ENCODE data around the gene SLC24A4.

The SLC24A4 gene

GRCh38 chr14:92451755-92452154, 128.8 kb downstream of the SLC24A4 start:
- Histone ChIP-seq H3K27me3 (ENCODE audit: insufficient read depth, low read length, poor library complexity, severe bottlenecking) (no peaks in the 10 kb centered on the region), H3K4me2 (ENCODE audit: low read depth, low read length, poor library complexity, severe bottlenecking) (no peak overlapping the region), H3K9ac (ENCODE audit: low read depth, low read length, poor library complexity, severe bottlenecking) (no peak overlapping the region), H3F3A (ENCODE audit: low read depth) (no peaks in the 10 kb centered on the region), H3K9me2 (replicated peaks; ENCODE audit: low read depth, low read length) (no peaks in the 10 kb centered on the region), H4K20me1 (ENCODE audit: insufficient read depth, low read length, poor library complexity, severe bottlenecking) (no peaks in the 10 kb centered on the region), H3K9me3 (ENCODE audit: insufficient read depth, low read depth, low read length) (no peaks in the 10 kb centered on the region), H3K4me1 (ENCODE audit: insufficient read depth, low read length, poor library complexity, severe bottlenecking) (no peaks in the 10 kb centered on the region), H2AFZ (ENCODE audit: low read length) (no peak overlapping the region), H3K79me2 (ENCODE audit: insufficient read depth, low read length) (no peaks in the 10 kb centered on the region), H3K4me3 (ENCODE audit: low read length, poor library complexity, severe bottlenecking) (no peak overlapping the region), H3K36me3 (ENCODE audit: insufficient read depth, low read length) (no peaks in the 10 kb centered on the region)
- TF ChIP-seq EZH2phosphoT487 (IDR thresholded peaks at IDR 0.05; ENCODE audit: borderline replicate concordance) = no peak
- TF ChIP-seq CTCF (conservative IDR thresholded peaks at IDR 0.05; ENCODE audit: low read length) = no peak

GRCh38 chr14:92452471-92452870, 129.5 kb downstream of the SLC24A4 start:
- Histone ChIP-seq H3K9ac (ENCODE audit: low read depth, low read length, poor library complexity, severe bottlenecking) (no peak overlapping the region), H3K4me1 (ENCODE audit: insufficient read depth, low read length, poor library complexity, severe bottlenecking) (no peaks in the 10 kb centered on the region), H3K9me3 (ENCODE audit: insufficient read depth, low read depth, low read length) (no peaks in the 10 kb centered on the region), H3F3A (ENCODE audit: low read depth) (no peaks in the 10 kb centered on the region), H3K9me2 (replicated peaks; ENCODE audit: low read depth, low read length) (no peaks in the 10 kb centered on the region), H3K27me3 (ENCODE audit: insufficient read depth, low read length, poor library complexity, severe bottlenecking) (no peaks in the 10 kb centered on the region), H3K36me3 (ENCODE audit: insufficient read depth, low read length) (no peaks in the 10 kb centered on the region), H3K79me2 (ENCODE audit: insufficient read depth, low read length) (no peaks in the 10 kb centered on the region), H3K4me2 (ENCODE audit: low read depth, low read length, poor library complexity, severe bottlenecking) (no peak overlapping the region), H4K20me1 (ENCODE audit: insufficient read depth, low read length, poor library complexity, severe bottlenecking) (no peaks in the 10 kb centered on the region), H2AFZ (ENCODE audit: low read length) (no peak overlapping the region), H3K4me3 (ENCODE audit: low read length, poor library complexity, severe bottlenecking) (no peak overlapping the region)
- no peak for TF ChIP-seq EZH2phosphoT487 (IDR thresholded peaks at IDR 0.05; ENCODE audit: borderline replicate concordance)

GRCh38 chr14:92453691-92454090, 130.7 kb downstream of the SLC24A4 start:
- no peak overlapping the region for H2AFZ ChIP-seq (ENCODE audit: low read length)
- no peaks in the 10 kb centered on the region for H3K9me3 ChIP-seq (ENCODE audit: insufficient read depth, low read depth, low read length)
- no peak for TF ChIP-seq EZH2phosphoT487 (IDR thresholded peaks at IDR 0.05; ENCODE audit: borderline replicate concordance)
- TF ChIP-seq CTCF (conservative IDR thresholded peaks at IDR 0.05; ENCODE audit: low read length) = no peak

GRCh38 chr14:92455231-92455630, 132.3 kb downstream of the SLC24A4 start:
- Histone ChIP-seq H3K4me2 (ENCODE audit: low read depth, low read length, poor library complexity, severe bottlenecking) (no peak overlapping the region), H3K79me2 (ENCODE audit: insufficient read depth, low read length) (no peaks in the 10 kb centered on the region), H3K36me3 (ENCODE audit: insufficient read depth, low read length) (no peaks in the 10 kb centered on the region), H3F3A (ENCODE audit: low read depth) (no peaks in the 10 kb centered on the region), H3K9me3 (ENCODE audit: insufficient read depth, low read depth, low read length) (no peaks in the 10 kb centered on the region), H3K4me3 (ENCODE audit: low read length, poor library complexity, severe bottlenecking) (no peak overlapping the region), H2AFZ (ENCODE audit: low read length) (no peak overlapping the region), H3K9ac (ENCODE audit: low read depth, low read length, poor library complexity, severe bottlenecking) (no peak overlapping the region), H3K4me1 (ENCODE audit: insufficient read depth, low read length, poor library complexity, severe bottlenecking) (peaks cover 16% of the 10 kb centered on the region), H3K27me3 (ENCODE audit: insufficient read depth, low read length, poor library complexity, severe bottlenecking) (no peaks in the 10 kb centered on the region), H4K20me1 (ENCODE audit: insufficient read depth, low read length, poor library complexity, severe bottlenecking) (no peaks in the 10 kb centered on the region), H3K9me2 (replicated peaks; ENCODE audit: low read depth, low read length) (no peaks in the 10 kb centered on the region)
- TF ChIP-seq CTCF (conservative IDR thresholded peaks at IDR 0.05; ENCODE audit: low read length) (no peak), EZH2phosphoT487 (IDR thresholded peaks at IDR 0.05; ENCODE audit: borderline replicate concordance) (no peak)

More at GRCh38 chr14:92453691-92454090, 130.7 kb downstream of the SLC24A4 start:
- no peaks in the 10 kb centered on the region for H4K20me1 ChIP-seq (ENCODE audit: insufficient read depth, low read length, poor library complexity, severe bottlenecking)
- H3K79me2 ChIP-seq (ENCODE audit: insufficient read depth, low read length) = no peaks in the 10 kb centered on the region
- no peaks in the 10 kb centered on the region for H3K9me2 ChIP-seq (replicated peaks; ENCODE audit: low read depth, low read length)
- no peaks in the 10 kb centered on the region for H3K36me3 ChIP-seq (ENCODE audit: insufficient read depth, low read length)
- no peak overlapping the region for H3K4me2 ChIP-seq (ENCODE audit: low read depth, low read length, poor library complexity, severe bottlenecking)
- H3K9ac ChIP-seq (ENCODE audit: low read depth, low read length, poor library complexity, severe bottlenecking) = no peak overlapping the region
- peaks cover 2% of the 10 kb centered on the region for H3K4me1 ChIP-seq (ENCODE audit: insufficient read depth, low read length, poor library complexity, severe bottlenecking)
- no peaks in the 10 kb centered on the region for H3K27me3 ChIP-seq (ENCODE audit: insufficient read depth, low read length, poor library complexity, severe bottlenecking)
- H3K4me3 ChIP-seq (ENCODE audit: low read length, poor library complexity, severe bottlenecking) = no peak overlapping the region
- no peaks in the 10 kb centered on the region for H3F3A ChIP-seq (ENCODE audit: low read depth)
